NCI-H446 (cell line): ENCODE data around the gene SYT7.

Experiments used
- DNase-seq, 2 experiments: peaks; one replicate each; lab custom pipeline; 2025; lab: John Stamatoyannopoulos, UW

Gene SYT7

DNA sequence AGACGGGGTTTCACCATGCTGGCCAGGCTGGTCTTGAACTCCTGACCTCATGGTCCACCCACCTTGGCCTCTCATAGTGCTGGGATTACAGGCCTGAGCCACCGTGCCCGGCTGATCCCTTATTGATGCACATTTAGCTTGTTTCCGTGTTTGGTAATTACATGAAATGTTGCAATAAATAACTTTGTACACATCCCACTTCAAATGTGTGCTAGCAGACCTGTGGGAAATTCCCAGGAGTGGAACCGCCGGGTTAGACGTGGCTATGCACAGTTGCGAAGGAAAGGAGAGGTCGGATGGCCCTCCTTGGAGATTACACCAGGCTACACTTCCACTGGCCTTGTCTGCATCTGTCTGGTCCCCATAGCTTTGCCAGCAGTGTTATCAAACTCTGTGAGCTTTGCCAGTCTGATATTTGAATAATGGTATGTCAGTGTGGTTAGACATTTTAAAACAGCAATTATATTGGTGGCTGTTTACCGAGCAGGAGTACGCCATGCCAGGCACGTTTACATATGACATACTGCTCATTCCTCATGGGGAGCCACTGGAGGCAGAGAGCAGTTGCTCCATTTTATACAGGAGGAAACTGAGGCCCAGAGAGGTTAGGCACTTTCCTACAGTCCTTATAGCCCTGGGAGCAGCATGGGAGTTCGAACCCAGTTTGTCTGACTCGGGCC lies 27.2 kb upstream of the SYT7 start:
- DNase-seq: no peak

DNA sequence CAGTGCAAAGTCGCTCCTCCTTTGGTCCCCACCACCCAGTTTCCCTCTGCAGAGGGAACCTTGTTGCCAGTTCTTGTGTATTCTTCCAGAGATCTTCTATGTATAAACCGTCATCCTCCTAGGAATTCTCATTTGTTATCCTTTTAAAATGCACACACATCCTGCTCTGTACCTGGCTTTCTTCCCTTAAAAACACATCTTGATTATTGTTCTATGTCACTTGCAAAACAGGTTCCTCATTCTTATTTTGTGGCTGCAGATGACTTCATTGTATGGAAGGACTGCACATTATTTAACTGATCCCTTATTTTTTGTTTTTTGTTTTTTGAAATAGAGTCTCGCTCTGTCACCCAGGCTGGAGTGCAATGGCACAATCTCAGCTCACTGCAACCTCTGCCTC lies 26.6 kb upstream of the SYT7 start:
- no peak for DNase-seq

DNA sequence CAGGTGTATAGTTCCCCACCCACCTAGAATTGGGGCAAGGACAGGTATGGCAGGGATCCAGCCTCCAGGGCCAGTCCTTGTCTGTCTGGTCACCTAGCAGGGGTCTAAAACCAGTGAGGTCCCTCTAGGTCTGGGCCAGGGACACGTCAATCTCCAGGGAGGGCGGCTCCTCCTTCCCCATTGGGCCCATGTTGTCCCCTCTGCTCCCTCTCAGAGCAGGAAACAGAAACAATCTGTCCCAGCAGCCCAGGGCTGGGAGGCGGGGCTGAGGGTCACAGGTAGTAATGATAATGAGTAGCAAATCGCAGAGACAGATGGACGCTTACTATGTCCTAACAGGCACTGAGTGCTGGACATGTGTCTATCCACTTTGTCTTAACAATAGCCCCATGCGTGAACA lies 22.8 kb upstream of the SYT7 start:
- DNase-seq: no peak

DNA sequence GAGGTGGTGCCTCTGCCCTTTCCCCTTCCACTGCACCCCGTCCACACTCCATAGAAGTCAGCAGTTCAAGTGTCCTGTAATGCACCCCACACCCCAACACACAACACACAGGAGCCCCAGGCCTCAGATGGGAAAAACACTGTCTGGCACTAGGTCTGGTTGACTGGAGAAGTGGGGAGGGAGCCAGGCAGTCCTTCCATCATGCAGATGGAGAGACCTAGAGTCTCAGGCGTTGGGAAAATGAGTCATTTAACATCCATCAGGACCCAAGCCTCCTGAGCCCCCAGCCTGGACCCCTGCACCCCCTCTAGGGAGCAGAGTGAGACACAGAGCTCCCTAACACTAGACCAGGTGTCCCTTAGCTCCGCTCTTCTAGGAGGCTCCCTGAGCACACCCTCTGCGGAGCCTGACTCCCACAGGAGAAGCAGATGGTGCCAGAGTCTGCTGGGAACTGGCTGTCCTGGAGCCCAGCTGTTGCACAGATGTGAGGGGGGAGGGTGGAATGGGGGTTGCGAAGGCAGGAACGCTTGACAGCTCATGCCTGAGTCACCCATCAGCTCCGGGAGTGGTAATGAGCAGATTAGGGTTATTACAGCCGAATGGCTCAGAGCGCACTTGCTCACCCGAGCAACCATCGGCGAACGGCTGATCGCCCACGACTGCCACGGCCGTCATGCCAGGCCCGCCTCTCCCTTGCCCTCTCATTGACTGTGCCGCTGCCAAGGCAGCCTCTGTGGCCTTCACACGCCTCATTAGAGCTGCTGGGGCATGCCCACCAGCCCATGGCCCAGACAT lies 22.1 kb upstream of the SYT7 start:
- peak; percentile 66 to 88 for DNase-seq

DNA sequence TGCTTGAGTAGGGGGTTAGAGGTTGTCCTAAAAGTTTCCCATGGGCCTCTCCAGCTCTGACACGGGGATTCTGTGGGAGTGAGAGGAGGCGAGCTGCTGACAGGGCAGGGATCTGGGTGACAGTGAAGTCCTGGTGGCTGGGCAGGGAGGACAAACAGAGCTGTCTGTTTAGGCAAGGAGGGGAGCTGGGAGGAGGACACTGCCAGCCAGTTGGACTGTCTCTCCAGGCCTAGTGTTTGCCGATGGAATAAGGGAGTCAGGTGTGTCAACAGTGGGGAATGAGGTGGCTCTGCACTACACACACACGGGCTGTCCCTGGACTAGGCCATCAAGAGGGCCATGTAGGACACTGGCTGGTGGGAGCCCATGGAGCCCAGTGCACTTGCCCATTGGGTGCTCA lies 20.6 kb upstream of the SYT7 start:
- DNase-seq: no peak

DNA sequence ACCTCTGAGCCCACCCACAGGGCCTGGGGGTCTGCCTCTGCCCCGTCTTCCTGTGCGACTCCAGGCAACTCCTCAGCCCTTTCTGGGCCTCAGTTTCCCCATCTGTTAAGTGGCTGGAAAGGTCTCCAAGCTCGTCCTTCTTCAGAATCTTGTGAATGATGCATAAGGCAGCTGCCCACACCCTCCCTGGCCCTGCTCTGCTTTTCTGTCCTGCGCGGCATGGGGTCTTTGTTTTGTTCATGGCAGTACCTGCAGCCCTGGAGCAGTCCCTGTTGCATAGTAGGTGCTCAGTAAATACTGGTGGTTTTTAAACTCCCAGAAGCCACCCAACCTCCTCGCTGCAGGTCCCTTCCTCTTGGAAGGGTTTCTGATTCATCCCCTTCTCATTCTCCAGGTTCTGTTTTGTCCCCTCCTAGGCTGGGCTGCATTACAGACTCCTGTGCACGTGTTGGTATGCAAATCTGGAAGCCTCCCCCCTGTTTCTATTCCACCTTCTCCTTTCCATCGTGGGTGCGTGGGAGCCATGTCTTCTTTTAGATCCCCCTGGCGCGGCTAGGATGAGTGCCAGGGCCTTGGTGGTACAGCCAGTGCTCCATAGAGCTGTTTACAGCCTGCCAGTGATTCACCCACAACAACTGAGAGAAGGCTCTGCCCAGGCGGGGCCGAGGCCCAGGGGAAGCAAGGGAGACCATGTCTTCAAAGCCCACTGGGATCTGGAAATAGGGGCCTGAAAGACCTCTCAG lies 19.3 kb upstream of the SYT7 start:
- no peak for DNase-seq

DNA sequence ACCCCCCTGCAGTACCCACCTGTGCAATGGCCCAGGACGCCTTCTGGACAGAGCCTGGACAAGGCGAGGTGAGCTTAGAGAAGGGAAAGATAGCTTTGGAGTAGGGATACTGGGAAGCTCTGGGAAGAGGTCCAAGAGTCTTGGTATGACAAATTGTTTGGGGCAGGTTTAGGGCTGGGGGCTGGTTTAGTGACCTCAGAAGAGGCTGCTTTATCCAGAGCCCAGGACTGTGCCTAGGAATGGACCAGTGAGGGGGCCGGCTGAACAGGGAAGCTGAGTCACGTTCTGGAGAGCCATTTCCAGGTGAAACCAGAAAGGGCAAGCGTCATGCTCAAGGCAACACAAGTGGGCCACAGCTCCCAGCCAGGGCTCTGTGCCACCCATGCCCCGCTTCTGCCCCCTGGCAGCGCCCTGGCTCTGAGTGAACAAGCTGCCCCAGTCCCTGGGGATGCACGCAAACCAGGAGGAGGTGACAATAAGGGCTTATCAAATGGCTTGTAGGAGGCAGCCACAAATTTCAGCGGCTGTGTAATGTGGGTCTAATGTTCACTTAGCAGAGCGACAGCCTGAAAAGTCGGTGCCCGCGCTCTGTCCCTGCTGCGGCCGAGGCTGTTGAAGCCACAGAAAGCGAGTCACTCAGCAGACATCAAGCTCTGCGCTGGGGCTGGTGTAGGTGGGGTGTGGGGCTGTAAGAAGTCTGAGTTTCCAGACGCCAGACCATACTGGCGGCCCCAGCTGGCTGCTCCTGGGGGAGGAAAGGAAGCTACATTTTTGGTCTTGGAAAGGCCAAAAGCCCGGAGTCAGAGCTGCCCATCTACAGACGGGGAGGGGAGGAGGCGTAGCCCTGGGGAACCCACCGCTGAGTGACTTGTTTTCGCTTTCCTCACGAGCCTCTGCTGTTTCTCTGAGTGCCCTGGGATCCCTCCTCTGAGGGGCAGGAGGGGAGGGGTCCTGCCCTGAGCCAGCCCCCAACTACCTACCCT lies 18.3 kb upstream of the SYT7 start:
- peak in 1 of 2 experiments; percentile 44 for DNase-seq

DNA sequence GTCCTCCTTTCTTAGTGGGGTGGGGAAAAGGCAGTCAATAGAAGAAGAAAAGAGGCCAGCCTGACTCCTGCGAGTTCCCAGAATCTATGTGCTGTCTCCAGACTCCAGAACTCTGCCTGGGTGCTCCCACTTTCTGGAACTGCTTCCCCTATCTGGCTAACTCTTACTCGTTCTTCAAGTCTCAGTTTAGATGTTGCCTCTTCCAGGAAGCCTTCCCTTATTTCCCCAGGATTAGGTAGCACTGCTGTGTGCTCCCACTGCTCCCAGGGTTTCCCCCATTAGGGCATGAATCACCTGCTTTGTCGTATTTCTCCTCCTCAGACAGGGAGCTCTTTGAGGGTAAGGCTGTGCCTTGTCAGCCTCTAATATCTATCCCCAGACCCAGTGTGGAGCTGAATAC lies 17.5 kb upstream of the SYT7 start:
- DNase-seq: no peak

DNA sequence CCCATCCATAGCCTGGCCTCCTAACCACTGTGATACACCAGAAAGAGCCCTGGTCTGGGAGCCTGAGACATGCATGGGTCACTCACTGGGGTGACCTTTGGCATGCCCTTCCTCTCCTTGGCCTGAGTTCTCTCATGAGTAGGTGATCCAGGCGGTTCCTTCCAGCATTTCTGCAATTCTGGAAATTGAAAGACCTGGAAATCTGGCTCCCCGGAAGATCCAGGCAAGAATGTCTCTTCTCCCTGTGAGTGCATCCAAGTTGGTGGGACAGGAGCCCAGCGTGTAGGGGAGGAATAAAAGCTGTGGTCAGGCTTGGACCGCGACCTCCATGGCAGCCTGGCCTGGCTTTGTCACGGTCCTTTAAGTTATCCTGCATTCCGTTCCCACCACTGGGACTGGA lies 16.1 kb upstream of the SYT7 start:
- DNase-seq: no peak

DNA sequence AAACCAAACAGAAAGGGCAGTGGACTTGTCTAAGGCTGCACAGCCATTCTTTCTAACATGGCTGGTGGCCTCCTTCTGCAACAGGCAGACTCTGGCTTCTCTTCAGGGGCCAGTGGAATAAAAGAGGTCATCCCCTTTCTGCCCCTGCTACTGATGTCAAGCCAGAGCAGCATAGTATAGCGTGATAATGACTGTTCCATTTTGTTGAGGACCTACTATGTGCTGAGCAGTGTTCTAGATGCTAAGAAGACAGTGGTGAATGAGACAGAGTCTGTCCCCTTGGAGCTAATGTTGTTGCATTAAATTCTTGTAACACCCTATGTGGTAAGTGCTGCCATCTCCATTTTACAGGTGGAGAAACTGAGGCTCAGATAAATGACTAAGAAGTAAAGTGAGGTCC lies 15.7 kb upstream of the SYT7 start:
- no peak for DNase-seq

DNA sequence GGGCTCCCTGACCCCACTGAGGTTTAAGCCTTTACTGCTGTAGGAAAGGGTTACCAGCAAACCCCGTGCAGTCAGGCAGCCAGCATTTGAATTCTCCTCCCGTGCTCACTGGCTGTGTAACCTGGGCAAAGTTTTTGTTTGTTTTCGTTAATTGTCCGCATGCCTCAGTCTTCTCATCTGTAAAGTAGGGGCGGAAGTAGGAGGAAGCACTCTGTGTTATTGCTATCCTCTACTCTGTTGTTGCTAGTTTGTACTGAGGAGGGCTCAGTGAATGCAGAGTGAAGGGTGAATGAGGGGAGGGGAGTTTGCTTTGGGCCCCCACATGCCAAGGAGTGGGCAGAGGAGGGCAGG lies 14.0 kb upstream of the SYT7 start:
- DNase-seq: no peak

DNA sequence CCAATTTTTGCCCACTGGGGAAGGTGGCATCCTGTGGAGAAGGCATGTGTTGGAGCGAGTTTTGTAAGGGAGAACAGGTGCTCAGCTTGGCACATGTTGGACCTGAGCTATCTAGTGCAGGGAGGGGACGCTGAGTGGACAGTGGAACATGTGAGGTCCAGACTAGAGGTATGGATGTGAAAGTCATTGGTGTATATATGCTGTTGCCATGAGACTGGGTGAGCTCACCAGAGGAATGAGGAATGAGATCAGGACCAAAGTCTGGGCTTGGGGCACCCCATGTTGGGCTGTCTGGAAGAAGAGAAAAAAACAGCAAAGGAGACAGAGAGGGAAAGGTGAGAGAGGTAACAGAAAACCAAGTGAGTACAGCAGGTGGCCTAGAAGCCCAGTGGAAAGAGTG lies 12.3 kb upstream of the SYT7 start:
- DNase-seq: no peak

DNA sequence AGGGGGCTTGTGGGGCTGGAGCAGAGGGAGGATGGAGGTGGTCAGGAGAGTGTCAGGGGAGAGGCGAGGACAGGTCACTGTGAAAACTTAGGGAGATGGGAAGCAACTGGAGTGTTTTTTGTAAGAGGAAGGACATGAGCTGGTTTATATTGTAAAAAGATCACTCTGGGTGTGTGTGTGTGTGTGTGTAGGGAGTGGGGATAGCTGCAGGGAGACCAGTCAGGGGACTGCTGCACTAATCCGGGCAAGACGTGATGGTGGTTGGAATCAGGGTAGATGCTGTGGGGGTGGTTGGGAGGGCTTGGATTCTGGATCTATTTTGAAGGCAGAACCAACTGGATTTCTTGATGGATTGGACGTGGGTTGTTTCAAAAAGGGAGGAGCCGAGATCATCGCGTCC lies 11.3 kb upstream of the SYT7 start:
- DNase-seq: no peak

DNA sequence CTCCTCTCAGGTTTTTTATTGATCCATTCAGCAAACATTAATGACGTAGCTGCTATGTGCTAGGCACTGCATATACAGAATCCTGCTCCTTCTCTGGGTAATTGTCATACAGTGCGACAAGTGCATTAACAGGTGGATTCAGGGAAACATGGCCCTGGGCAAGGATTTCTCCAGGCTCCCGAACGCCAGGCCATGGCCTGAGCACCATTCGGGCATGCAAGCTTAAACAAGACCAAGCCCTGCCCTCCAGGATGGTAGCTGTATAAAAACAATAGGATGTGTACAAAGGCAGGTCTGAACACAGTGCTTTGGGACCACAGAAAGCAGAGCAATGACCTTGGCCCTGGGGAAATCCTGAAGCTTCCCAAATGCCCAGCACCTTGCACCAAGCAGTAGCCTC lies 9.1 kb upstream of the SYT7 start:
- no peak for DNase-seq

DNA sequence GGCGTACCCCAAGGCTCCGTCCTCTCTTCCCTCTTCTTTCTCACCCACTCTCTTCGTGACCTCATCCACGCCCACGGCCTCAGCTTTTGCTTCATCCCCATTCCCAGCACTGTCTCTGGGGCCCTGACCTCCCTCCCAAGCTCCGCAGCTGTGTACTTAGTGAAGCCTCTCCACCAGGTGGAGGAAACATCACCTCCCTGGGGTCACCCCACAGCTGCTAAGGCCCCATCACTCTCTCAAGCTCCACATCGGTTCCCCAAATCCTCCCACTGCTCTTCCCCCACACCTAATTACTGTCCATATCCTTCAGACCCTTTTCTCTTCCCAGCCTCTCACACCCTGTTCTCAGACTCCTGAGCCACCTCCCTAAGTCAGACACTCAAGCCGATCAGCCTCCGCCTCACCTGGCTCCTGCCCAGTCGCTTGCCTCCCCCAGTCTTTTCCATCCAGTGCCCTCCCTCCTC lies 7.9 kb upstream of the SYT7 start:
- no peak for DNase-seq

DNA sequence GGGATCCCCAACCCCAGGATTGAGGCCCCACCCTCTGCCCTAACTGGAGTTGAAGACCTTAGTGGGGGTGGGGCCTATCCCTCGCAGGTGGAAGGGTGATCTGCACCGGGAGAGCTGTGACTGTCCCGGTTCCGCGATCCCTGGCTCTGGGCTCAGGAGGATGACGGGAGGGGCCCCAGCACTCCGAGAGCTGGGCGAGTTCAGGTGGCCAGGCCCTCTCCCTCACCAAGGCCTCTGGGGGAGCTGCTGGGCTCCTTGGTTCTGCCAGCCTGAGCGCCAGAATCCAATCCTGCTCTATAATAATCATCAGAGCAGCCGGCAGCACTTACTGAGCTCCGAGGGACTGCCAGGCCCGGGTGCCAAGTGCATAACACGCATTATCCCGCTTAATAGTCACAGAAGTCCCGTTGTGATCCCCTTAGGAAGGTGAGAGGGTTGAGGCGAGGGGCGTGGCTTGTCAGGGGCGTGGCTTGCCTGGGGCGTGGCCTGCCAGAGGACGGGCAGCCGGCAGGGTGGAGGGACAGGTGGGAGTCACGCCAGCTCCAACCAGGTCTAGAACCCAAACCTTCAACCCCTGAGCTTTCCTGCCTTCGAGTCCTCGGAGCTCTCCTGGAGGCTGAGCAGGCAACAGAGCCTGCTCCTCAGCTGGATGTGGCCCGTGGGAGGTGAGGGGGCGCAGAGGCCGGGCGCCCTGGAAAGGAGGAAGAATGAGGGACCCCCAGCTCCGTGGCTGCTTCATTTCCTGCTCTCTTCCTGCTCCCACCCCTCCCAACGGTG lies 7.3 kb upstream of the SYT7 start:
- peak in 1 of 2 experiments; percentile 25 for DNase-seq

DNA sequence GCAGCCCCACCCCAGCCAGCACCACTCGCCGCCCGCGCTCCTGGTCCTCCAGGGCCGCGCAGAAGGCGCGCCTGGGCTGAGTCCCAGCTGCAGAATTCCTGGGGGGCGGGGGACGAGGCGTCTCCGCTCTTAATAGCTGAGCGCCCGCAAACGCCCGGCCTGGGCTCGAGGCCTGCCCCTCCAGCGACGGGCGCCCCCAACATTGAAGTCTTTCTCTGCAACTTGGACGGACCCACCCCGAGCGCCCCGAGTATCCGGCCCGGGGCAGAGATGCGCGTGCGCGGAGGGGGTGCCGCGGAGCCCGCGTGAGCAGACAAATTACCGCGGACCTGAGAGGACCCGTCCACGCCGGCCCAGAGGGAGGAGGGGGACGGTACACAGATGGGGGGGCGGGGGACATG lies 6.7 kb upstream of the SYT7 start:
- no peak for DNase-seq

DNA sequence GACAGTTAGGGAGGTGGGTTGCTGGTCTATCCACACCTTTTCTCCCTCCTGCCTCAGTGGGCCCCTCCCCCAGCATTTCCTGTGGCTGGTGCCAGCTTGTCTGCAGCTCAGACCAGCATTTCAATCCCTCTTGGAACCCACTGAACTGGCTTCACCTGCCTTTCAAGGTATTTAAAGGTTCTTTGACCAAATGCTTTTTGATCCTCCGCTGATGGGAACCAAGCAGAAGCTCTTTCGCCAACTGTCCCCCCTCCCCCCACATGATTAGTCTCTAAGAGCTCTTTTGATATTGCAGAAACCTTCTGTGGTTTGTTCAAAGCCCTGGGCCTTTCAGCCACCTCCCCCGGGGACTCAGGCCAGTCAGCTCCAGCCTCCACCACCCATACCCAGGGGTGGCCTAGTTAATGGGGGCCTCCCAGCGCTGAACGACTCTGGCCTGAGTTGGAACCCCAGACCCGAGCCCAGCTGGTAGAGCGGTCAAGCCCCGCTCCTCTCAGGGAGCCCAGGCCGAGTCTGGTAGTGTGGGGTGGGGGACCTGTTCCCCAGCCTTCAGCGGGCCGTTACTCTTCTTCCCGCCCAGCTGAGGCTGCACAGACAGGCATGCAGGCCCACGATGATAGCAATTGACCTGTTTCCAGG lies 6.0 kb upstream of the SYT7 start:
- no peak for DNase-seq

DNA sequence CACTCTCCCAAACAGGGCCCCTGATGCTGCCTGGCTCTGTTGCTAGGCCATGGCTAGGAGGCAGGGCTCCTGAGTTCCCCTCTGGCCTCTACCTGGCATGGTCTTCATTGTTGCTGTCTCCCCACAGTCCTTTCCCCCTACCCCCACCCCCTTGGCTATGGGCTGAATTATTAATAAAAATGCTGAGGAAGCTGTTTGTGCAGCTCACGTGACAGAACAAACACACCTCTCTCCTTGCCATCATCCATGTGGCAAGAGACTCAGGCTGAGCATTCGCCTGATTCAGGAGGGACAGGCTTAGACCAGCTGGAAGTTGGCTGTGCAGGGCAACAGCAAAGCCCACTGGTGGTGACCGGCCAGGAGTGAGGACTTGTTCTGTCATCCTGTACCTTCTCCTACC lies 4.2 kb upstream of the SYT7 start:
- DNase-seq: no peak

DNA sequence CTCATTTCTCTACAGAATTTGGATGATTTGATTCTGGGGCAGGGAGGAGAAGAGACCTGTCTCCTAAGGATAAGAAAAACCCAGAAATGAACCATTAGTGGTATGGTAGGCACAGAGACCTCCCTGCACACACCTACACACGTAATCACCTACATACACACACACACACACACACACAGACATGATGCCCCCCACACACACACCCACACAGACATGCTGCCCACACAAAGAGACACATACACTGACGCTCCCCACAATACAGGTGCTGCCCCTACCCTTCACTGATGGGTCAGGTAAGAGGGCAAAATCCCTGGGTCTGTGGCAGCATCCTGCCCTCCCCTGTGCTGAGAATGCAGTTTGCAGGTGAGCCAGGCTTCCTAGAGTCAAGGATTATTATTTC lies 1.1 kb upstream of the SYT7 start:
- DNase-seq: no peak
